ENCODE measurements around the gene SLC2A9. TPM values are rescaled to one million over a fixed set of nuclear protein-coding genes. Genes with fewer than 3 reads are reported as not detected.

SLC2A9 gene
- total RNA-seq, 1 donor from 2014 or later: 3.6 TPM

- Histone ChIP-seq H3K36me3 (ENCODE audit: control insufficient read depth, insufficient read depth, low read length) (no peaks in the 10 kb centered on the region), H3K4me3 (ENCODE audit: low read depth, low read length) (no peak overlapping the region), H3K27me3 (ENCODE audit: control insufficient read depth, insufficient read depth, low read length) (peaks cover 3% of the 10 kb centered on the region)
- DNase-seq (ENCODE audit: low read depth): no peak
- TF ChIP-seq CTCF (IDR thresholded peaks at IDR 0.05; ENCODE audit: insufficient read depth, low read length, poor library complexity, severe bottlenecking): no peak
Measured at GRCh38 chr4:9942139-9942538, 79.2 kb downstream of the SLC2A9 start.

DNA sequence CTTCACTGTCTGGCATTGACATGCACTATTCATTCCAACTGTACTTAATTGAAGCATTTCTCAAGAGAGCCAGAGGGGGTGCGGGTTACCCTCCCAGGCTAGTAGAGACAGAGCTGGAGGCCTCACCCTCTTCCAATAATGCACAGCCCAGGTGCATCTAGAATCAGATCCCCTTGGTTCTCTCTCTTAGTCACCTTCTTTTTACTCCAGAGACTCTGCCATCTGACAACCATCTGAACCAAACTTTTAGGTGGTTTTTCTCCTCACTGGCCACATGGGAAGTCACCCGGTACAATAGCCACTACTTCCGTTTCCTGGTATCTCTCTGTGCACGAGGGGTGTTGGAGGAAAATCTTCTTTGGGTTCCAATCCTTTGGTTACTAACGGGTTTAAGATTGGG lies 81.3 kb downstream of the SLC2A9 start:
- peaks cover 3% of the 10 kb centered on the region for H3K27me3 ChIP-seq (ENCODE audit: control insufficient read depth, insufficient read depth, low read length)
- TF ChIP-seq CTCF (IDR thresholded peaks at IDR 0.05; ENCODE audit: insufficient read depth, low read length, poor library complexity, severe bottlenecking): no peak
- no peaks in the 10 kb centered on the region for H3K36me3 ChIP-seq (ENCODE audit: control insufficient read depth, insufficient read depth, low read length)
- H3K4me3 ChIP-seq (ENCODE audit: low read depth, low read length): no peak overlapping the region
- DNase-seq (ENCODE audit: low read depth): no peak

DNA sequence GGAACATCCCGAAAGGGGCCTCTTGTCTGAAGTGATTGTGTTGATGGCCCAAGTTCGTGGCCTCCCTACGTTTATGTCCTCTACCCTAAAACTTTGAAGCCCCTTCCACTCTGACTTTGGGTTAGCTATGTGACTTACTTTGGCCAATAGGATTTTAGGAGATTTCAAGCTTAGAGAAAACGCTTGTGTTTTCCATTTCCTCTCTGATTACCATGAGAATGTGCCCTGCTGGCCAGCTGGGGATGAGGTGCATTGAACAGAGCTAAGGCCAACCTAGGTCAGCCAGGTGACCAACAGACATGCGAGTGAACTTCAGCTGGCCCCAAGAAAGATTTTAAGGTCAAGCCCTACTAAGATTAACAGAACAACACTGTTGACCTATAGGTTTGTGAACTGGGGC lies 82.4 kb downstream of the SLC2A9 start:
- no peak for TF ChIP-seq CTCF (IDR thresholded peaks at IDR 0.05; ENCODE audit: insufficient read depth, low read length, poor library complexity, severe bottlenecking)
- Histone ChIP-seq H3K4me3 (ENCODE audit: low read depth, low read length) (no peak overlapping the region), H3K27me3 (ENCODE audit: control insufficient read depth, insufficient read depth, low read length) (peaks cover 3% of the 10 kb centered on the region), H3K36me3 (ENCODE audit: control insufficient read depth, insufficient read depth, low read length) (no peaks in the 10 kb centered on the region)
- DNase-seq (ENCODE audit: low read depth): no peak

DNA sequence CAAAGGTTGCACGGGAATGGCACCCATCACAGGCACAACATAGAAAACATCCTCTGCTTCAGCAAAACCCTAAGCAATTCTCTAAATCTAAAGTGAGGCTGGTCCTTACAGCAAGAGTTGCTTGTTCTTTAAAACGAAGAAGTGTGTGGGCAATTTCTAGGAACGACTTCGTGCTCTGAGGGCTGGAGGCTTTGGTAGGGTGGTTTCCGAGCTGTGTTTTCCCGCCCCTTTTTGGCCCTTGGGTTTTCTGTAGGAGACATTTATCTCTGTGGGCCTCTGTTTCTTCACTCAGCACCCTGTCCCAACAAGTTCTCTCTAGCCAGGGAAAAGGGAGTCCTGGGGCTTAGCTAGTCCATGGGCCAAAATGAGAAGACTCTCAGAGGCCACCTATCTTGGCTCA lies 84.2 kb downstream of the SLC2A9 start:
- DNase-seq (ENCODE audit: low read depth): no peak
- Histone ChIP-seq H3K36me3 (ENCODE audit: control insufficient read depth, insufficient read depth, low read length) (no peaks in the 10 kb centered on the region), H3K4me3 (ENCODE audit: low read depth, low read length) (no peak overlapping the region), H3K27me3 (ENCODE audit: control insufficient read depth, insufficient read depth, low read length) (peaks cover 3% of the 10 kb centered on the region)
- no peak for TF ChIP-seq CTCF (IDR thresholded peaks at IDR 0.05; ENCODE audit: insufficient read depth, low read length, poor library complexity, severe bottlenecking)

DNA sequence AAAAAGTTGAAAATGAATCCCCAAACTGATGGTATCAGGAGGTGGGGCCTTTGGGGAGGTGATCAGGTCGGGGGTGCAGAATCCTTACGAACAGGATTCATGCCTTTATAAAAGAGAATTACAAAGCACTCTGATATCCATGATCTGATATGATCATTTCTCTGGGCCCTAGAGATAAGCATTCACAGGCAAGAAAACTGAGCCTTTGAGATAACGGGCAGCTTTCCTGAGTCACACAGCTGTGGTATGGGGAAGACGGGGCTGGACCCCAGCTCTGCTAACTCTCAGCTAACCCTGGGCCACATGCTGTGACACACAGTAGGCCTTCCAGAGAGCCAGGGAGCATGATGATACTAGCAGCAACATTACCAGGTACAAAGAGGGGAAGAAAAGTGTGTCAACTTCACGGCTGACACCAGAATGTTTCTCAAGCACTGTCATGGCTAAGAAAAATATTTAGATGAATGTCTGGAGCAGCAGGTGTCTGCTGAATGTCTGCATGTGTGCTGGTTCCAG lies 85.1 kb downstream of the SLC2A9 start:
- no peak for DNase-seq (ENCODE audit: low read depth)
- Histone ChIP-seq H3K4me3 (ENCODE audit: low read depth, low read length) (no peak overlapping the region), H3K36me3 (ENCODE audit: control insufficient read depth, insufficient read depth, low read length) (no peaks in the 10 kb centered on the region), H3K27me3 (ENCODE audit: control insufficient read depth, insufficient read depth, low read length) (peaks cover 3% of the 10 kb centered on the region)
- TF ChIP-seq CTCF (IDR thresholded peaks at IDR 0.05; ENCODE audit: insufficient read depth, low read length, poor library complexity, severe bottlenecking): no peak

GRCh38 chr4:9933956-9934355 lies 87.3 kb downstream of the SLC2A9 start:
- H3K4me3 ChIP-seq (ENCODE audit: low read depth, low read length): no peak overlapping the region
- peaks cover 3% of the 10 kb centered on the region for H3K27me3 ChIP-seq (ENCODE audit: control insufficient read depth, insufficient read depth, low read length)
- TF ChIP-seq CTCF (IDR thresholded peaks at IDR 0.05; ENCODE audit: insufficient read depth, low read length, poor library complexity, severe bottlenecking): no peak
- no peak for DNase-seq (ENCODE audit: low read depth)
- no peaks in the 10 kb centered on the region for H3K36me3 ChIP-seq (ENCODE audit: control insufficient read depth, insufficient read depth, low read length)
